K562 (cell line): Measurements from ENCODE around the gene LRP2. TPM values are rescaled to one million over a fixed set of nuclear protein-coding genes. Genes with fewer than 3 reads are reported as not detected.
A peak's percentile ranks its signal among the peaks of the same experiment; 100 is the strongest.

Experiments
- ATF1 ChIP-seq, 2 experiments: fragments of 450-650 bp in 1 of 2; IDR thresholded peaks; 2 replicates each; pipeline ENCODE4 v1.6.1; 2016; ENCODE audit warnings: missing compliant biosample characterization in 1 of 2, missing genetic modification characterization in 1 of 2
- CHD4 ChIP-seq: fragments of 200-600 bp; sonication (generic); IDR thresholded peaks from 3 replicates; pipeline ENCODE4 v1.6.1; 2012; ENCODE audit warnings: low read depth, mild to moderate bottlenecking, mixed read lengths, low read length, inconsistent platforms; ENCODE audit not compliant: insufficient read depth, insufficient replicate concordance, poor library complexity, severe bottlenecking
- HSF4 ChIP-seq: fragments of 250-450 bp; sonication (Bioruptor Pico); IDR thresholded peaks from 2 replicates; pipeline ENCODE4 v2.1.2; 2022; ENCODE audit warnings: mild to moderate bottlenecking, moderate library complexity, borderline replicate concordance
- MXI1 ChIP-seq: IDR thresholded peaks from 2 replicates; pipeline ENCODE4 v1.6.1; 2011; ENCODE audit warnings: low read depth, mild to moderate bottlenecking, improper control_type of control experiment, low read length
- POLR2AphosphoS5 ChIP-seq: IDR thresholded peaks from 2 replicates; pipeline ENCODE4 v1.6.1; 2011; ENCODE audit warnings: mild to moderate bottlenecking, low read depth, low read length, moderate library complexity; ENCODE audit not compliant: control insufficient read depth, insufficient read depth
- SNIP1 ChIP-seq: fragments of 450-650 bp; IDR thresholded peaks from 2 replicates; pipeline ENCODE4 v1.7.1; 2017; ENCODE audit warnings: low read depth, mild to moderate bottlenecking
- ZKSCAN3 ChIP-seq: fragments of 250-450 bp; sonication (Bioruptor Pico); IDR thresholded peaks from 2 replicates; pipeline ENCODE4 v1.4.0; 2020
- ZNF584 ChIP-seq: fragments of 200-800 bp; sonication (Bioruptor generic); IDR thresholded peaks from 2 replicates; pipeline ENCODE4 v1.6.1; 2016; ENCODE audit warnings: low read depth, mild to moderate bottlenecking, missing genetic modification characterization, missing compliant biosample characterization
- polyA plus RNA-seq, 8 experiments: library from polyadenylated mRNA; depleted of rRNA in 4 of 8; stranded (reverse) in 5 of 8; unstranded in 3 of 8; fragments of >200 nt; fragmentation: Nextera tagmentation in 2 of 8; fragmentation: Illumina TruSeq in 1 of 8; extraction: Ambion mirVana in 2 of 8; extraction: Trizol in 1 of 8; gene quantifications; 2 replicates each; pipeline versions ENCODE4 v1.2.1 to v1.2.3, GENCODE V29; 2011 to 2014; ENCODE audit warnings: inconsistent platforms in 1 of 8, missing spikeins in 1 of 8
- total RNA-seq, 7 experiments: library from RNA; depleted of rRNA in 6 of 7; stranded (reverse); fragments of >200 nt in 6 of 7; fragmentation: Illumina TruSeq in 2 of 7; extraction: Trizol in 2 of 7; gene quantifications; 2 replicates each; pipeline versions ENCODE4 v1.2.1 to v1.2.3, GENCODE V29; 2011 to 2021; ENCODE audit warnings: low replicate concordance in 1 of 7
- TF ChIP-seq, protein P1 (sequence below): fragments of 250-450 bp; sonication (Bioruptor Pico); IDR thresholded peaks from 2 replicates; pipeline ENCODE4 v1.5.0; 2022; ENCODE audit warnings: mild to moderate bottlenecking
- TF ChIP-seq, protein P2 (sequence below): fragments of 250-450 bp; sonication (Bioruptor Pico); IDR thresholded peaks from 2 replicates; pipeline ENCODE4 v1.4.0; 2020
- TF ChIP-seq, protein P3 (sequence below): fragments of 250-450 bp; sonication (Bioruptor Pico); IDR thresholded peaks from 2 replicates; pipeline ENCODE4 v1.5.0; 2021; ENCODE audit warnings: mild to moderate bottlenecking, moderate library complexity
- TF ChIP-seq, protein P4 (sequence below): fragments of 450-650 bp; IDR thresholded peaks from 2 replicates; pipeline ENCODE4 v1.6.1; 2014; ENCODE audit warnings: low read depth, mild to moderate bottlenecking, moderate library complexity, borderline replicate concordance

The LRP2 gene
- total and polyA plus RNA-seq, 9 of the 15 experiments (the other 6 are each of a cell fraction or from before 2014, with no cell fraction given), result 0.04 to 0.18 (median 0.11) TPM; not detected in 1

DNA sequence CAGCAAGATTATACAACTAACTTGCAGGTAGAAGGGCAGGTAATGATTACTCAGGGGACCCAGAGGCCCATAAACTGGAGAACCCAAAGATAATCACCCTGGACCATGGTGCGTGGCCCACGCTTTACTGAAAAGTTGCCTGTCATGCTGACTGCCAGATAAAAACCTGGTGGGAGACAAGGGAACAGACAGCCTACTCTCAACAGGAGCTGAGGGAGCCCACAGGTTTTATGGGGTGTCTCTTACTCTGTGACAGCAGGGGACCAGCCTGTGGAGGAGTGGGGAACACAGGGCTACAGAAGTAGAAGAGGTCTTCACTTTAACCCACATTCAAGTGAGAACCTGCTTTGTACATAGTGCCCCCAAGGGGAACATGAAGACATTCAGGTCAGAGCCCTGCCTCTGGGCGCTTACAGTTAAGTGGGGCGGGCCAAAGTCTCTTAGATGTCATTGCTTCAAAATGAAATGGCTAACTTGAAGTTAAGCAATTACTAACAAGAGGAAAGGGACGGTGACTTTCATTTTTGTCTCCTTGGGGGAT, 232.6 kb downstream of the LRP2 start (continued):
- TF ChIP-seq, protein P1, sequence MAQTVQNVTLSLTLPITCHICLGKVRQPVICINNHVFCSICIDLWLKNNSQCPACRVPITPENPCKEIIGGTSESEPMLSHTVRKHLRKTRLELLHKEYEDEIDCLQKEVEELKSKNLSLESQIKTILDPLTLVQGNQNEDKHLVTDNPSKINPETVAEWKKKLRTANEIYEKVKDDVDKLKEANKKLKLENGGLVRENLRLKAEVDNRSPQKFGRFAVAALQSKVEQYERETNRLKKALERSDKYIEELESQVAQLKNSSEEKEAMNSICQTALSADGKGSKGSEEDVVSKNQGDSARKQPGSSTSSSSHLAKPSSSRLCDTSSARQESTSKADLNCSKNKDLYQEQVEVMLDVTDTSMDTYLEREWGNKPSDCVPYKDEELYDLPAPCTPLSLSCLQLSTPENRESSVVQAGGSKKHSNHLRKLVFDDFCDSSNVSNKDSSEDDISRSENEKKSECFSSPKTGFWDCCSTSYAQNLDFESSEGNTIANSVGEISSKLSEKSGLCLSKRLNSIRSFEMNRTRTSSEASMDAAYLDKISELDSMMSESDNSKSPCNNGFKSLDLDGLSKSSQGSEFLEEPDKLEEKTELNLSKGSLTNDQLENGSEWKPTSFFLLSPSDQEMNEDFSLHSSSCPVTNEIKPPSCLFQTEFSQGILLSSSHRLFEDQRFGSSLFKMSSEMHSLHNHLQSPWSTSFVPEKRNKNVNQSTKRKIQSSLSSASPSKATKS (CRISPR knock-in tag), result no peak
- TF ChIP-seq MXI1 (no peak), POLR2AphosphoS5 (peak; percentile 62; the same call in 1 of the 2 replicates), HSF4 (CRISPR knock-in tag) (no peak), ZNF584 (CRISPR knock-in tag) (no peak), ATF1 (CRISPR knock-in tag; IDR thresholded peaks at IDR 0.05) (no peak), ATF1 (tag; IDR thresholded peaks at IDR 0.05) (peak; percentile 56), SNIP1 (no peak), ZKSCAN3 (no peak), CHD4 (no peak)
- TF ChIP-seq, protein P2, sequence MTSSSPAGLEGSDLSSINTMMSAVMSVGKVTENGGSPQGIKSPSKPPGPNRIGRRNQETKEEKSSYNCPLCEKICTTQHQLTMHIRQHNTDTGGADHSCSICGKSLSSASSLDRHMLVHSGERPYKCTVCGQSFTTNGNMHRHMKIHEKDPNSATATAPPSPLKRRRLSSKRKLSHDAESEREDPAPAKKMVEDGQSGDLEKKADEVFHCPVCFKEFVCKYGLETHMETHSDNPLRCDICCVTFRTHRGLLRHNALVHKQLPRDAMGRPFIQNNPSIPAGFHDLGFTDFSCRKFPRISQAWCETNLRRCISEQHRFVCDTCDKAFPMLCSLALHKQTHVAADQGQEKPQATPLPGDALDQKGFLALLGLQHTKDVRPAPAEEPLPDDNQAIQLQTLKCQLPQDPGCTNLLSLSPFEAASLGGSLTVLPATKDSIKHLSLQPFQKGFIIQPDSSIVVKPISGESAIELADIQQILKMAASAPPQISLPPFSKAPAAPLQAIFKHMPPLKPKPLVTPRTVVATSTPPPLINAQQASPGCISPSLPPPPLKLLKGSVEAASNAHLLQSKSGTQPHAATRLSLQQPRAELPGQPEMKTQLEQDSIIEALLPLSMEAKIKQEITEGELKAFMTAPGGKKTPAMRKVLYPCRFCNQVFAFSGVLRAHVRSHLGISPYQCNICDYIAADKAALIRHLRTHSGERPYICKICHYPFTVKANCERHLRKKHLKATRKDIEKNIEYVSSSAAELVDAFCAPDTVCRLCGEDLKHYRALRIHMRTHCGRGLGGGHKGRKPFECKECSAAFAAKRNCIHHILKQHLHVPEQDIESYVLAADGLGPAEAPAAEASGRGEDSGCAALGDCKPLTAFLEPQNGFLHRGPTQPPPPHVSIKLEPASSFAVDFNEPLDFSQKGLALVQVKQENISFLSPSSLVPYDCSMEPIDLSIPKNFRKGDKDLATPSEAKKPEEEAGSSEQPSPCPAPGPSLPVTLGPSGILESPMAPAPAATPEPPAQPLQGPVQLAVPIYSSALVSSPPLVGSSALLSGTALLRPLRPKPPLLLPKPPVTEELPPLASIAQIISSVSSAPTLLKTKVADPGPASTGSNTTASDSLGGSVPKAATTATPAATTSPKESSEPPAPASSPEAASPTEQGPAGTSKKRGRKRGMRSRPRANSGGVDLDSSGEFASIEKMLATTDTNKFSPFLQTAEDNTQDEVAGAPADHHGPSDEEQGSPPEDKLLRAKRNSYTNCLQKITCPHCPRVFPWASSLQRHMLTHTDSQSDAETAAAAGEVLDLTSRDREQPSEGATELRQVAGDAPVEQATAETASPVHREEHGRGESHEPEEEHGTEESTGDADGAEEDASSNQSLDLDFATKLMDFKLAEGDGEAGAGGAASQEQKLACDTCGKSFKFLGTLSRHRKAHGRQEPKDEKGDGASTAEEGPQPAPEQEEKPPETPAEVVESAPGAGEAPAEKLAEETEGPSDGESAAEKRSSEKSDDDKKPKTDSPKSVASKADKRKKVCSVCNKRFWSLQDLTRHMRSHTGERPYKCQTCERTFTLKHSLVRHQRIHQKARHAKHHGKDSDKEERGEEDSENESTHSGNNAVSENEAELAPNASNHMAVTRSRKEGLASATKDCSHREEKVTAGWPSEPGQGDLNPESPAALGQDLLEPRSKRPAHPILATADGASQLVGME, result no peak
- TF ChIP-seq, protein P3, sequence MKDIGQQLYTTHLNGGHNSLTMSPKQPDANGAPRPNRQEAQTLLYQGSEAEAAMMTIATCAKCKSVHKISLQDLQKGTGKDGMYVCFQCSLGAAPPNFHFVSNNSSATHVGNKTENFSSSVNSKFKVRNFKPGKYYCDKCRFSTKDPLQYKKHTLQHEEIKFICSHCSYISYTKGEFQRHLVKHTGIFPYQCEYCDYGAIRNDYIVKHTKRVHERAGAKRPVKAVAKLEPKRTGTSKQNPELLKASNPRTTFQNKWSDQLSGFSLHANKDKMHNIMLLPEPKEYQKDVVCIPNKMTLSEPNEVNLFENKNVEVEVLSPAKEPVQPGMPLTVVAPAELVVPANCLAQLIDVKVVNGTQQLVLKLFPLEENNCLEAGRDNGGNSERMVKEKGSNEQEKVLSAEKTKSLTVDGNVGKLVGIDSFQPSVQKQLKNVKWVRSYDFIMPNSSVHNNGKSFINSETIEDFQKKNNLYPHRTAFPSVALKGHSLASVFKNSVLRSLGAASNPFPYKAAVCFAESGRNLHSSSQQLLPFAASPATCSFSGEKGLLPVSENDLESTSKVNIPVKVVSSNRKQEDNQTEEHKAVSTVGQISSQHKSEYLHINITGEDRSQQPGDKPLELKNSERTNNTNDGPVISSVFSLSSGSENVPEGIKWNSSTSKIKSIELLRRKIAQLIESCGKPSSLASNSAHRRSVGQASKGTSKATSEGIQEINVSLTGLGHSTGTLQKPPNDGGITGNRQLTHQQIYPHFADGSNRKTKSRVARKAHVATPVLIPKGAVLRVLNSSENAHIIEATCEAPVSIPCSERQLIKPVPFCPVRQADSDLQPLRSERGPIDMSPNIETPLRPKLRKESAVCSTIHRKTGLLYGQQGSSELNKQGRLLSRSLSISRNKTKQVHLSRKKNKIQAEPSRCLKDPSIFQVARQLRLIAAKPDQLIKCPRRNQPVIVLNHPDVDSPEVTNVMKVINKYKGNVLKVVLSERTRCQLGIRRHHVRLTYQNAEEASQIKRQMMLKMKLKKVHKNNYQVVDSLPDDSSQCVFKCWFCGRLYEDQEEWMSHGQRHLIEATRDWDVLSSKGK, result no peak
- TF ChIP-seq, protein P4, sequence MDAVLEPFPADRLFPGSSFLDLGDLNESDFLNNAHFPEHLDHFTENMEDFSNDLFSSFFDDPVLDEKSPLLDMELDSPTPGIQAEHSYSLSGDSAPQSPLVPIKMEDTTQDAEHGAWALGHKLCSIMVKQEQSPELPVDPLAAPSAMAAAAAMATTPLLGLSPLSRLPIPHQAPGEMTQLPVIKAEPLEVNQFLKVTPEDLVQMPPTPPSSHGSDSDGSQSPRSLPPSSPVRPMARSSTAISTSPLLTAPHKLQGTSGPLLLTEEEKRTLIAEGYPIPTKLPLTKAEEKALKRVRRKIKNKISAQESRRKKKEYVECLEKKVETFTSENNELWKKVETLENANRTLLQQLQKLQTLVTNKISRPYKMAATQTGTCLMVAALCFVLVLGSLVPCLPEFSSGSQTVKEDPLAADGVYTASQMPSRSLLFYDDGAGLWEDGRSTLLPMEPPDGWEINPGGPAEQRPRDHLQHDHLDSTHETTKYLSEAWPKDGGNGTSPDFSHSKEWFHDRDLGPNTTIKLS, result 0 out of 2 replicates have a peak, but pooled peaks have one; percentile 47
